Measurements from ENCODE around the gene TNNI2. TPM values are rescaled to one million over a fixed set of nuclear protein-coding genes. Genes with fewer than 3 reads are reported as not detected.
A peak's percentile ranks its signal among the peaks of the same experiment; 100 is the strongest.

TNNI2 gene
- total and polyA plus RNA-seq, 10 donors: 2.3 to 21.8 (median 6.7) TPM

DNA sequence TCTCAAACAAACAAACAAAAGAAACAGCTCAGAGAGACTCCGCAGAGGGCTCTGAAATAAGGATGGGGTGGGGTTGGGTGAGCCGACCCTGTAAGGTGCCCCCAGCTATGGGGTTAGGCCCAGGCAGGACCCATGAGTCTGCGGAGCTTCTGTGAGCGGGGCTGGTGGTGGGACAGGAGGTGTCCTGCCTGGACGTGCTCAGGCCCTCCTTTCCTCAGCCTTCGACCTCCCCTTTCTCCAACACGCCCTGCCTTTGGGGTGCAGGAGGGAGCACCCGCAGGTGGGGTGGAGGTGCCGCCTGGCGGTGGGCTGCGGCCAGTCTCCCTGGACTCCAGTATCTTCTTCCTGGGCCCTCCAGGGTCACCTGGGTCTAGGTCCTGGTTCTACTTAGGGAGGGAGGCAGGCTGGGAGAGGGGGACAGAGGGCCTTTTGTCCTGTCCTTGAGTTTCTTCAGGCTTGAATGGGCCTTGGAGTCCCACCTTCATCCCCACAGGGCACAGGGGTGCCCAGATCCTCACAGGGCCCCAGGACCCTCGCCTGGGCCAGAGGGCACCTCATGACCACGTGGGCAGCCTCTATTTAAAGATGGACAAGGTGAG is 40.7 kb downstream of the TNNI2 start:
- intact Hi-C loops (cut with DNase I; ENCODE audit: low total_unique reads): no loop called here
- DNase-seq: peak; percentile 74
- no peaks in the 10 kb centered on the region for H3K9me3 ChIP-seq
- peak overlapping the region in 6 of 8 donors; percentile 13 to 86 (median 73) for H3K27ac ChIP-seq
- H3K27me3 ChIP-seq (replicated peaks in 1 of 7): no peaks in the 10 kb centered on the region
- TF ChIP-seq POLR2AphosphoS5 (IDR thresholded peaks at IDR 0.05) (peak; percentile 3 to 54 (median 17)), POLR2A (IDR thresholded peaks at IDR 0.05) (no peak)
- H3K4me1 ChIP-seq: peaks cover 37 to 89% (median 77%) of the 10 kb centered on the region in 6 donors
- H3K4me3 ChIP-seq: peak overlapping the region in 1 of 8 donors; percentile 11
- peaks cover 0 to 96% (median 30%) of the 10 kb centered on the region in 6 donors for H3K36me3 ChIP-seq
- WGBS, 5 donors: 81 to 94% (median 84%) methylated on average over 6 to 13 of the region's 13 CpGs

GRCh38 chr11:1879941-1880720 is 41.4 kb downstream of the TNNI2 start:
- peak in 1 of 11 experiments; percentile 2 for TF ChIP-seq CTCF (IDR thresholded peaks at IDR 0.05 in 8 of 11, conservative IDR thresholded peaks at IDR 0.05 in 3 of 11)
- TF ChIP-seq POLR2A (IDR thresholded peaks at IDR 0.05): no peak
- peak in 2 of 3 donors; percentile 45 to 65 for TF ChIP-seq POLR2AphosphoS5 (IDR thresholded peaks at IDR 0.05)
- intact Hi-C loops (cut with DNase I; ENCODE audit: low total_unique reads): loop anchor here (5.0 kb wide), 1 partner anchor 37 kb away; the partner anchor contains the start of gene TNNT3
- Histone ChIP-seq H3K9me3 (no peaks in the 10 kb centered on the region), H3K4me1 (peaks cover 37 to 82% (median 73%) of the 10 kb centered on the region in 6 donors), H3K27me3 (replicated peaks in 1 of 7) (no peaks in the 10 kb centered on the region), H3K4me3 (no peak overlapping the region), H3K27ac (peak overlapping the region; percentile 35 to 86 (median 66)), H3K36me3 (peaks cover 0 to 96% (median 37%) of the 10 kb centered on the region in 6 donors)
- 74 to 83% (median 76%) methylated on average over 28 to 32 of the region's 32 CpGs for WGBS, 5 donors
- DNase-seq: peak; percentile 83

- no peaks in the 10 kb centered on the region for H3K9me3 ChIP-seq
- H3K4me1 ChIP-seq: peaks cover 34 to 74% (median 70%) of the 10 kb centered on the region in 6 donors
- peak overlapping the region; percentile 35 to 86 (median 66) for H3K27ac ChIP-seq
- intact Hi-C loops (cut with DNase I; ENCODE audit: low total_unique reads): loop anchor here (5.0 kb wide), 1 partner anchor 36 kb away; the partner anchor contains the start of gene TNNT3
- peak in 1 of 11 experiments; percentile 15 for TF ChIP-seq CTCF (IDR thresholded peaks at IDR 0.05 in 8 of 11, conservative IDR thresholded peaks at IDR 0.05 in 3 of 11)
- no peak for TF ChIP-seq POLR2A (IDR thresholded peaks at IDR 0.05)
- no peak for TF ChIP-seq POLR2AphosphoS5 (IDR thresholded peaks at IDR 0.05)
- peak overlapping the region in 1 of 8 donors; percentile 34 for H3K4me3 ChIP-seq
- peak; percentile 69 for DNase-seq
- WGBS, 5 donors: 71 to 83% (median 82%) methylated on average over 1 to 9 of the region's 9 CpGs
- H3K36me3 ChIP-seq: peaks cover 0 to 96% (median 44%) of the 10 kb centered on the region in 6 donors
- H3K27me3 ChIP-seq (replicated peaks in 1 of 7): no peaks in the 10 kb centered on the region
These were observed 42.1 kb downstream of the TNNI2 start for GRCh38 chr11:1880746-1881441.

All from spleen (tissue), 11 donors.